Measurements from ENCODE around the gene IFNL2.
A peak's percentile ranks its signal among the peaks of the same experiment; 100 is the strongest.

Gene IFNL2

GRCh38 chr19:39318690-39319089, 50.5 kb downstream of the IFNL2 start:
- no peak for DNase-seq (ENCODE audit: low spot score)

- DNase-seq (ENCODE audit: low spot score): peak; percentile 8
Measured at GRCh38 chr19:39319098-39319891, 51.1 kb downstream of the IFNL2 start.

All from AG20443 (cell line).